B cell (primary cell): ENCODE data around the gene TMOD3.

ENCODE experiments used
- CTCF ChIP-seq: fragments of 200-600 bp; IDR thresholded peaks from one replicate; pipeline ENCODE4 v1.8.0; 2022; ENCODE audit warnings: antibody characterized with exemption, mild to moderate bottlenecking
- EZH2 ChIP-seq: IDR thresholded peaks from 2 replicates; pipeline ENCODE4 v1.6.1; 2012; ENCODE audit warnings: borderline replicate concordance, low read depth, mild to moderate bottlenecking, moderate library complexity, low read length; ENCODE audit not compliant: insufficient read depth, poor library complexity, severe bottlenecking

- no peak for TF ChIP-seq CTCF
- no peak for TF ChIP-seq EZH2
Measured at GRCh38 chr15:51955504-51955903, 126.1 kb downstream of the TMOD3 start.
